Bone marrow (tissue), 2 donors: ENCODE results near the gene CDK14.

Experiments used
- DNase-seq, 2 donors: peaks; one replicate each; lab custom pipeline; 2025; lab: John Stamatoyannopoulos, UW

Gene CDK14

DNA sequence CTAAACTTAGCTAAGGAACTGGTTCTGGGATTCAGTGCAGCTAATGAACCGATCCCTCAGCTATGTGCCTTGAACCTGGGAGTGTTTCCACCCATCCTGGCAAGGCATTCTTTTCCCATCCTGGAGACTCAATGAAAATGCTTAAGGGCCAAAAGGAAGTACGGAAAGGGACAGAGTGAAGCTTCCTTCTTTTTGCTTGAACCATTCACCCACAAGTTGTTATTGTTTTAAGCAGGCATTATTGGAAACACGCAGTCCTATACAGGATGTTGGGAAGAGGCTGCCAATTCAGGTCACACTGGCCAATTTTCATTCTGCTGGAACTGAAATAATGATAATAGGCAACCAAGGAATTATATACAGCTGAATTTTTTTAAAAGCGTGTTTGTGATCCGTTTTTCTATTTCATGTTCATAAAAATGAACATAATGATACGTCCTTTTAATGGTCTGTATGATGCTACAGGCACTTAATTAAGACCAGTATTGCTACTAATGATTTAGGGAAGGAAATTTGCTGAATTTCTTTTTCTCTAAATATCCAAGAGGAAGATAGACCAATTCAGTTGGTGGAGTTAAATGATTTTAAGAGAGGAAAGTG, 610.3 kb downstream of the CDK14 start:
- DNase-seq = no peak

- DNase-seq = no peak
Measured at GRCh38 chr7:91212582-91212981, 616.5 kb downstream of the CDK14 start.

GRCh38 chr7:91226411-91226810, 630.3 kb downstream of the CDK14 start:
- no peak for DNase-seq

- no peak for DNase-seq
Measured at GRCh38 chr7:91228327-91228726, 632.2 kb downstream of the CDK14 start.

DNA sequence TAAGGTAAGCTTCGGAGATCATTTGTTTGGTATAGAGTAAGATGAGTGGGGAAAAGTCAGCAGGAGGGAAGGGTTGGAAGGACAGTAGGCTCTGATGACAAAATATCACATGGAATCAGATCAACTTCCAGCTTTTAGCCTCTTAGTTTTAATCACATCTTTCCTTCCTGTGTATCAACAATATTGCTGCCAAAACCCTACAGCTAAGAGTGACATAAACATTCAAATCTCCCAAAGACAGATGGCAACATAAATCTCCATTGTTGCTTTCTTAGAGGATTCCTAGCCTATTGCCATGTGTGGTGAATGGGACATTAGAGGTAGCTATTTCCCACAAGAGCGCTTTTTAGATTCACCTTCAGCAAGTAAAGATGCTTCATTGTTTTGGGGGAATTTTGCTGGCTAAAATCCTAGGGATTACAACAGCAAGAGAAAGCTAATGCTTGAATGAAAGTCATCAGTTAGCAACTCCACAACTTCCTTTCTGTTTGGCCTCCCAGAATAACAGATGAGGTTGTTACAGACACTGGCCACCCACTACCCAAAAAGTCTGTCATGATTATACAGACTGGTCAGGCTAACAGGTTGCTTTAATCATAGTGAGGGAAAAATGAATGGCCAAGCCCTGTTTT, 632.9 kb downstream of the CDK14 start:
- DNase-seq = no peak

- DNase-seq = no peak
Measured at GRCh38 chr7:91230100-91230499, 634.0 kb downstream of the CDK14 start.

DNA sequence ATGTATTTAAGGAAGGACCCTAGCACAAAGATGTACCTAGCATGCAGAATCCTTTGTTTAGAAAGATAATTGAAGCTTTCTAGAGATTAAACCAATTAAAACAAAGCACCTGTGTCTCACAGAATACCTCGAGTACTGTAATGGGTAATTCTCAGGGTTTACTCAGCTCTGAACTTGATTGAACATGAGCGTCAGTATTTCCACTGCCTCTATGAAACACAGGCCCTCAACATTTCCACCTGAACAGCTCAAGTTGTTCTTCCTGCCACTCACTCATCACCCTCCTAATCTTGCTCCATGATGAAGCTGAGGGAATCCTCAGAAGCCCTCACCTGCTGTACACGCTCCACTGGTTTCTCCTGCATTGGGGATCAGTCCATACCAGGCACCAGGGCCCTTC, 634.4 kb downstream of the CDK14 start:
- no peak for DNase-seq

DNA sequence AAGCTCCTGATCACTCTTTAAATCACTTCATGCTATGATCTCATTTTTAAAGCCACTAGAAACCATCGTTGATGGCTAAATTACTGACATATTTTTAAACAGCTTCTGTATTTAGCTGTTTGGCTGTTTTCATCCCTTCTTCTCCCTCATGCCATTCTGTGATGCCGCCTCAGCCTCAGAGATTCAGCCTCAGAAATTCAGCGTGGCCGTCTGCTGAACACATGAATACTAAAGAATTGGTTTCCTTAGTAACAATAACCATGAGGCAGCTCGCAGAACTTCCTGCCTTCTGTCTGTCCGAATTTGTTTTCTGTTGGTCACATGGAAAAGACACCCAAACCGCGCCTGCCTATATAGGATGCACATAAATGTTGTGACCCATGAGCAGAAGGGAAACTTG, 637.1 kb downstream of the CDK14 start:
- DNase-seq = no peak

DNA sequence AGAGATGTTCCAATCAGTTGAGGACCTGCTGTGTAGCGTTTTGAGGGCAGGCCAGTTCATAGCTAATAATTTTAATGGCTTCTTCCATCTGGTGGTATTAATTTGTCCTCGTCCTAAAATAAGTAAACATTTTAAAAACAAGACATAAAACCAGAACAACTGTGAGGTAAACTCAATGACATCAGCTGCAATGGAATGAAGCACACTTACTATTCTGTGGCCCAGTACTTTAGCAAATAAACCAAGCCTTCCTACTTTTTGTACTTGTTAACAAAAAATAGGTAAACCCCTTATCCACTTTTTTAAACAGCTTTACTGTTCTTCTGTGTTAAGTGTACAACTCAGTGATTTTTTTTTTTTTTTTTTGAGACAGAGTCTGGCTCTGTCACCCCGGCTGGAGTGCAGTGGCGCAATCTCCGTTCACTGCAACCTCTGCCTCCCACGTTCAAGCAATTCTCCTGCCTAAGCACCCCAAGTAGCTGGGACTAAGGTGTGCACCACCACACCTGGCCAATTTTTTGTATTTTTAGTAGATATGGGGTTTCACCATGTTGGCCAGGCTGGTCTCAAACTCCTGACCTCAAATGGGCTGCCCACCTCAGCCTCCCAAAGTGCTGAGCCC, 639.2 kb downstream of the CDK14 start:
- DNase-seq = no peak

DNA sequence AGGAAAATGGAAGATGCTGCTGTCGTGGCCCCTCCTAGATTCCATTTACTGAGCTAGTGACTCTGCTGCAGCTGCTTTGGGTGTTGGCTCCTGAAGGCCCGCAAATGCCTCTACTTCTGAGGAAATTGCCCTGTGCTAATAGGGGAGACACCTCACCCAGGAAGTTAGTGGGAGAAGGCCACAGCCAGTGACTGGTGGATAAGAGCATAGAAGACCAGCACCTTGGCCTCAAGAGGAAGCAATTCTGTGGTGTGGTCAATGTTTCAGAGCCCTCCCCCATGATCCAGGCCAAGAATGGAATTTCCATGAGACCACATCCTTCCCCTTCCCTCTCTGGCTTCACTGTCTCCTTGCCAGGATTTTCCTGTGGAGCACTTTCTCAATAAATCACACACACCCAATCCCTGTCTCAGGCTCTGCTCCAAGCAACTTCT, 643.1 kb downstream of the CDK14 start:
- no peak for DNase-seq

- DNase-seq = no peak
Measured at GRCh38 chr7:91239772-91240171, 643.7 kb downstream of the CDK14 start.

DNA sequence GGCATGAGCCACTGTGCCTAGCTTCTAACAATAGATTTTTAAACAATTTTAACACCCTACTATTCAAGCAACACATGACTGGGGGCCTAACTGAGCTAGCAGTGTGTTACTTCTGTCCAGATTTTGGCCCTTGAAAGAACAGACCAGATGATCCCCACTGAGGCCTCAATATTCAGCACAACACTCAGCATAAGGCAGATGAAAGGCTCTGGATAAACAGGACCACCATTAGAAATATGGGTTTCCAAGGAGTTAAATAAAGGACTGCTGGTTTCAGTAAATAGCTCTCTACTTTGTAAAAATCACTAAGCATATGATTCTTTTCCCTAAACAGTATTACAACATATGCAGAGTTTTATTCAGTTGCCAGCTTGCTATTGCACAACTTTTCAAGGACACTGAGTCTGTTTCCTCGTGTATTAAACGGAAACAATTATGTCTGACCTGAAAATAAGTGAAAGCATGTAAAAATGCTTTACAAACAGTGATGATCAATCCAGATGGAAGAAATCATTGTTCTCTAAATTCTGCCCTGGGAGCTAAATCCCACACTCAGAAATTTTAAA, 644.3 kb downstream of the CDK14 start:
- no peak for DNase-seq

GRCh38 chr7:91242097-91242844, 646.1 kb downstream of the CDK14 start:
- DNase-seq = no peak

GRCh38 chr7:91243591-91244301, 647.6 kb downstream of the CDK14 start:
- DNase-seq = no peak

DNA sequence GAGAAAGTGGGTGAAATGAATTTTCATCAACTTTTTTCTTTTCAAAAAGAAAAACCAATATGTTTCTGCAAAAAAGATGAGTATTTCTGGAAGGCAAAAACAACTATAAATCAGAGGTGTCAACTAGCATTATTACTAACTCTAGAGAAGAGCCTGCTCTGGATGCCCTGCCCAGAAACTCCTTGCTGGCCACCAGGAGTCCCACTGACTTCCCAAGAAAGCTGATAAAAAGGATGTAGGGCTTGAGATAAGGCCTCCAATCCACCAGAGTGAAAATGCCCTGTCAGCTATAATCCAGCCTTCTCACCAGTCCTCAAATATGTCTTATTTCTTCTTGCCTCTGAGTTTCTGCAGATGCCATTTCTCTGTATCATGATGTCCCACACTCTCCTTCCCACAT, 651.4 kb downstream of the CDK14 start:
- no peak for DNase-seq

DNA sequence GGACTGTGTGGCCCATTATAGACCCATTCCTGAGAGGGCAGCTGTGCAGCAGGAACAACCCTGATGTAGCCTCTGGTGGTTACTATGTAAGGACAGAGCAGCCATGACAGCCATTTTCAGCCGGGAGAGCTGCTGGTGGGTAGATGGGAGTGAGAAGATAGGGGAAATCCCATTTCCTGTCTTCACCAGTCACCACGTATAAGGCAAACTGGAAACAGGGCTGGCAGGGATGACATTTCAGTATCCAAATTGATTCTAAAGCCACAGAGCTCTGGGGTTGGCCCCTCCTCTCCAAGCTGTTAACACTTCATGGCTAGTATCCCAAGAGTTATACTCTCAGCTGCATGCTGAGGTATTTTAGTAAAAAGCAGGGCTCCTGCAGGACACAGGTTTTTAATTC, 652.9 kb downstream of the CDK14 start:
- no peak for DNase-seq

GRCh38 chr7:91249506-91250233, 653.5 kb downstream of the CDK14 start:
- no peak for DNase-seq

- no peak for DNase-seq
Measured at GRCh38 chr7:91250706-91251105, 654.6 kb downstream of the CDK14 start.

DNA sequence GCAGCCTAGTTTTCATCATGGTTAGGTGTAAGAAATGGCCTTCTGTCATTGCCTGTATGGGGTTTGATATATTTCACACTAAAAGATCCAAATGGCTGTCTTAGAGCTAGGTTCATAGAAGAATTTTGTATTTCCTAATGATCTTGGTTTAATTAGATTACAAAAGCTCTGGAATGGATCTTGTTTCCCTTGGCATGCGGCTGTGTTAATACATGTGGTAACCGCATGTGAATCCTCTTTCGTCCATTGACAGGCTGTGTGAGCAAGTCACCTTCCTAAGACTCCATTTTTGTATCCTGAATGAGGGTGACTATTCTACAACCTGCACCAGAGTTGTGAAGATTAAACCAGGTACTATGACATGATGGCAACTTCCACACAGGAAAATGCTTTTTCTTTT, 655.8 kb downstream of the CDK14 start:
- no peak for DNase-seq
